BLaER1 (cell line): Measurements from ENCODE around the gene TDO2.

Experiments
- H3K27ac ChIP-seq: shearing (Covaris generic); formaldehyde crosslinking; 2 replicates; pipeline ENCODE4 v1.8.1; 2022
- H3K27me3 ChIP-seq: shearing (Covaris generic); formaldehyde crosslinking; 2 replicates; pipeline ENCODE4 v1.8.1; 2022
- H3K36me3 ChIP-seq: shearing (Covaris generic); formaldehyde crosslinking; 2 replicates; pipeline ENCODE4 v1.8.1; 2022
- H3K4me1 ChIP-seq: shearing (Covaris generic); formaldehyde crosslinking; 2 replicates; pipeline ENCODE4 v1.8.1; 2022
- H3K4me2 ChIP-seq: shearing (Covaris generic); formaldehyde crosslinking; 2 replicates; pipeline ENCODE4 v1.8.1; 2022
- H3K4me3 ChIP-seq: shearing (Covaris generic); formaldehyde crosslinking; 2 replicates; pipeline ENCODE4 v1.8.1; 2022
- H3K9ac ChIP-seq: shearing (Covaris generic); formaldehyde crosslinking; 2 replicates; pipeline ENCODE4 v1.8.1; 2022
- H3K9me3 ChIP-seq: shearing (Covaris generic); formaldehyde crosslinking; 2 replicates; pipeline ENCODE4 v1.8.1; 2022
- H4K20me1 ChIP-seq: shearing (Covaris generic); formaldehyde crosslinking; 2 replicates; pipeline ENCODE4 v1.8.1; 2022
- Cebpa-rat ChIP-seq: shearing (Covaris generic); IDR thresholded peaks from 2 replicates; pipeline ENCODE4 v1.8.1; 2022

Gene TDO2

GRCh38 chr4:155952501-155952901 is 49.0 kb downstream of the TDO2 start:
- H3K4me3 ChIP-seq = peak overlapping the region; percentile 76
- H3K4me2 ChIP-seq = peak overlapping the region; percentile 65
- TF ChIP-seq Cebpa-rat = no peak
- no peaks in the 10 kb centered on the region for H3K27me3 ChIP-seq
- no peaks in the 10 kb centered on the region for H3K9me3 ChIP-seq
- no peak overlapping the region for H3K9ac ChIP-seq
- no peaks in the 10 kb centered on the region for H4K20me1 ChIP-seq
- 0 out of 2 replicates have a peak, but pooled peaks cover 4% of the 10 kb centered on the region for H3K4me1 ChIP-seq
- no peaks in the 10 kb centered on the region for H3K36me3 ChIP-seq
- H3K27ac ChIP-seq = no peak overlapping the region

- peak within 1 kb of the TSS; percentile 76 for H3K4me3 ChIP-seq
These were observed 49.9 kb downstream of the TDO2 start, which contains the start of gene CTSO for GRCh38 chr4:155953151-155954117. CTSO (minus strand) TSS chr4:155953866; CDS start chr4:155953847, 19 bp downstream.

GRCh38 chr4:155954118-155954685 is 50.7 kb downstream of the TDO2 start:
- TF ChIP-seq Cebpa-rat = no peak
- peak overlapping the region; percentile 96 for H3K27ac ChIP-seq

More at GRCh38 chr4:155953151-155954117, 49.9 kb downstream of the TDO2 start, which contains the start of gene CTSO:
- H3K36me3 ChIP-seq = no peaks in the 10 kb centered on the region
- no peaks in the 10 kb centered on the region for H4K20me1 ChIP-seq
- H3K9ac ChIP-seq = peak within 1 kb of the TSS; percentile 90
- H3K27me3 ChIP-seq = no peaks in the 10 kb centered on the region
- H3K9me3 ChIP-seq = no peaks in the 10 kb centered on the region
- 0 out of 2 replicates have a peak, but pooled peaks cover 4% of the 10 kb centered on the region for H3K4me1 ChIP-seq
- H3K27ac ChIP-seq = peak within 1 kb of the TSS; percentile 96
- peak within 1 kb of the TSS; percentile 65 for H3K4me2 ChIP-seq
- no peak for TF ChIP-seq Cebpa-rat

GRCh38 chr4:155954939-155955338 is 51.4 kb downstream of the TDO2 start:
- H3K4me1 ChIP-seq = 0 out of 2 replicates have a peak, but pooled peaks cover 4% of the 10 kb centered on the region
- H3K9me3 ChIP-seq = no peaks in the 10 kb centered on the region
- H3K9ac ChIP-seq = no peak overlapping the region
- no peak overlapping the region for H3K4me2 ChIP-seq
- no peak for TF ChIP-seq Cebpa-rat
- no peaks in the 10 kb centered on the region for H4K20me1 ChIP-seq
- H3K27ac ChIP-seq = no peak overlapping the region
- no peaks in the 10 kb centered on the region for H3K27me3 ChIP-seq
- no peak overlapping the region for H3K4me3 ChIP-seq
- no peaks in the 10 kb centered on the region for H3K36me3 ChIP-seq

More at GRCh38 chr4:155954118-155954685, 50.7 kb downstream of the TDO2 start:
- H3K27me3 ChIP-seq = no peaks in the 10 kb centered on the region
- no peaks in the 10 kb centered on the region for H3K9me3 ChIP-seq
- H3K4me2 ChIP-seq = peak overlapping the region; percentile 65
- H3K4me1 ChIP-seq = 0 out of 2 replicates have a peak, but pooled peaks cover 4% of the 10 kb centered on the region
- H4K20me1 ChIP-seq = no peaks in the 10 kb centered on the region
- H3K36me3 ChIP-seq = no peaks in the 10 kb centered on the region
- peak overlapping the region; percentile 90 for H3K9ac ChIP-seq
- peak overlapping the region; percentile 76 for H3K4me3 ChIP-seq

- TF ChIP-seq Cebpa-rat = no peak
- H3K9me3 ChIP-seq = no peaks in the 10 kb centered on the region
- 0 out of 2 replicates have a peak, but pooled peaks cover 4% of the 10 kb centered on the region for H3K4me1 ChIP-seq
- H3K27ac ChIP-seq = no peak overlapping the region
- H3K4me2 ChIP-seq = no peak overlapping the region
- no peaks in the 10 kb centered on the region for H3K36me3 ChIP-seq
- H3K4me3 ChIP-seq = no peak overlapping the region
- no peaks in the 10 kb centered on the region for H3K27me3 ChIP-seq
- no peaks in the 10 kb centered on the region for H4K20me1 ChIP-seq
- H3K9ac ChIP-seq = no peak overlapping the region
These were observed 53.0 kb downstream of the TDO2 start for GRCh38 chr4:155956461-155956860.

GRCh38 chr4:155959417-155959816 is 55.9 kb downstream of the TDO2 start:
- Histone ChIP-seq H3K9ac (no peak overlapping the region), H4K20me1 (no peaks in the 10 kb centered on the region), H3K27ac (no peak overlapping the region), H3K36me3 (no peaks in the 10 kb centered on the region), H3K9me3 (no peaks in the 10 kb centered on the region), H3K4me2 (no peak overlapping the region), H3K4me1 (no peaks in the 10 kb centered on the region), H3K27me3 (no peaks in the 10 kb centered on the region), H3K4me3 (no peak overlapping the region)
- TF ChIP-seq Cebpa-rat = no peak

- no peak overlapping the region for H3K4me2 ChIP-seq
- H3K27ac ChIP-seq = no peak overlapping the region
- TF ChIP-seq Cebpa-rat = no peak
- H3K27me3 ChIP-seq = no peaks in the 10 kb centered on the region
- H3K4me1 ChIP-seq = no peaks in the 10 kb centered on the region
- no peak overlapping the region for H3K9ac ChIP-seq
- H4K20me1 ChIP-seq = no peaks in the 10 kb centered on the region
- no peaks in the 10 kb centered on the region for H3K9me3 ChIP-seq
- H3K4me3 ChIP-seq = no peak overlapping the region
- no peaks in the 10 kb centered on the region for H3K36me3 ChIP-seq
These were observed 57.0 kb downstream of the TDO2 start for GRCh38 chr4:155960522-155960921.

- TF ChIP-seq Cebpa-rat = no peak
- no peak overlapping the region for H3K9ac ChIP-seq
- no peaks in the 10 kb centered on the region for H3K4me1 ChIP-seq
- H3K4me3 ChIP-seq = no peak overlapping the region
- H3K36me3 ChIP-seq = no peaks in the 10 kb centered on the region
- no peaks in the 10 kb centered on the region for H3K9me3 ChIP-seq
- H3K4me2 ChIP-seq = no peak overlapping the region
- H3K27me3 ChIP-seq = no peaks in the 10 kb centered on the region
- H4K20me1 ChIP-seq = no peaks in the 10 kb centered on the region
- no peak overlapping the region for H3K27ac ChIP-seq
These were observed 58.1 kb downstream of the TDO2 start for GRCh38 chr4:155961575-155961974.

GRCh38 chr4:155962767-155963166 is 59.3 kb downstream of the TDO2 start:
- H3K4me2 ChIP-seq = no peak overlapping the region
- no peak overlapping the region for H3K9ac ChIP-seq
- no peak overlapping the region for H3K4me3 ChIP-seq

More at GRCh38 chr4:155962767-155963166, 59.3 kb downstream of the TDO2 start:
- Histone ChIP-seq H4K20me1 (no peaks in the 10 kb centered on the region), H3K9me3 (no peaks in the 10 kb centered on the region), H3K27me3 (no peaks in the 10 kb centered on the region), H3K27ac (no peak overlapping the region), H3K4me1 (no peaks in the 10 kb centered on the region), H3K36me3 (no peaks in the 10 kb centered on the region)
- TF ChIP-seq Cebpa-rat = no peak
